HEK293 (cell line): ENCODE data around the gene KCNQ2.

Source experiments
- EGR2 ChIP-seq: fragments of 450-650 bp; formaldehyde crosslinking; IDR thresholded peaks from 2 replicates; pipeline ENCODE4 v1.5.1; 2016; ENCODE audit warnings: low read depth, missing biosample characterization, missing genetic modification characterization
- GLIS1 ChIP-seq: fragments of 450-650 bp; formaldehyde crosslinking; IDR thresholded peaks from 2 replicates; pipeline ENCODE4 v1.5.1; 2016; ENCODE audit warnings: missing biosample characterization, missing genetic modification characterization
- PRDM4 ChIP-seq: fragments of 450-650 bp; formaldehyde crosslinking; IDR thresholded peaks from 2 replicates; pipeline ENCODE4 v1.5.1; 2017; ENCODE audit warnings: missing biosample characterization, missing genetic modification characterization
- ZNF23 ChIP-seq: fragments of 450-650 bp; formaldehyde crosslinking; IDR thresholded peaks from 2 replicates; pipeline ENCODE4 v1.5.1; 2016; ENCODE audit warnings: missing biosample characterization, missing genetic modification characterization, borderline replicate concordance

Gene KCNQ2

GRCh38 chr20:63350597-63351325, 121.7 kb downstream of the KCNQ2 start (continued):
- no peak for TF ChIP-seq PRDM4 (tag by site-specific recombination)
- TF ChIP-seq EGR2 (tag by site-specific recombination): peak; percentile 55; the same call in 1 of the 2 replicates
- no peak for TF ChIP-seq GLIS1 (tag by site-specific recombination)
- no peak for TF ChIP-seq ZNF23 (tag by site-specific recombination)
- TF ChIP-seq, all 188 proteins: peak for 6
